WTC11 (cell line): ENCODE measurements around the gene NOP14. TPM values are rescaled to one million over a fixed set of nuclear protein-coding genes. Genes with fewer than 3 reads are reported as not detected.

Source experiments
- ATAC-seq: fragments of 200-7000 bp; cut with Tn5 transposase; 2 replicates; pipeline ENCODE4 v1.10.0; 2021; ENCODE audit warnings: mild to moderate bottlenecking, moderate library complexity
- CTCF ChIA-PET: fragments of 300-600 bp; sonication (Branson Sonifier 250); formaldehyde crosslinking; loops from one replicate; lab custom pipeline; 2021; ENCODE audit warnings: antibody characterized with exemption; lab: Charles Lee
- POLR2A ChIA-PET: fragments of 350-600 bp; sonication (Branson Sonifier 250); formaldehyde crosslinking; loops from one replicate; lab custom pipeline; 2021; ENCODE audit warnings: antibody characterized with exemption; lab: Charles Lee
- DNase-seq: peaks from one replicate; pipeline ENCODE4 v3.0.0; 2021; ENCODE audit warnings: low spot score
- H3K27ac Mint-ChIP-seq: 2 replicates; pipeline ENCODE4 v1.8.0; 2021; ENCODE audit warnings: mixed read lengths
- H3K27me3 Mint-ChIP-seq: 2 replicates; pipeline ENCODE4 v1.8.0; 2021; ENCODE audit warnings: low read depth, mild to moderate bottlenecking, moderate library complexity, mixed read lengths
- H3K36me3 Mint-ChIP-seq: 2 replicates; pipeline ENCODE4 v1.8.0; 2021; ENCODE audit warnings: mixed read lengths
- H3K4me1 Mint-ChIP-seq: 2 replicates; pipeline ENCODE4 v1.8.0; 2022; ENCODE audit warnings: mixed read lengths
- H3K4me3 Mint-ChIP-seq: 2 replicates; pipeline ENCODE4 v1.8.0; 2021; ENCODE audit warnings: mild to moderate bottlenecking, moderate library complexity, mixed read lengths
- H3K9me3 Mint-ChIP-seq: 2 replicates; pipeline ENCODE4 v1.8.0; 2021; ENCODE audit warnings: mixed read lengths
- ATF1 ChIP-seq: sonication (generic); formaldehyde crosslinking; IDR thresholded peaks from 2 replicates; pipeline ENCODE4 v1.8.1; 2023; ENCODE audit warnings: mild to moderate bottlenecking, moderate library complexity, missing genetic modification reagents
- ATF6 ChIP-seq: sonication (generic); formaldehyde crosslinking; IDR thresholded peaks from 2 replicates; pipeline ENCODE4 v1.8.1; 2023; ENCODE audit warnings: mild to moderate bottlenecking, missing genetic modification reagents
- CDX4 ChIP-seq: fragments of 250-450 bp; sonication (Bioruptor Pico); IDR thresholded peaks from 2 replicates; pipeline ENCODE4 v1.9.0; 2021; ENCODE audit warnings: moderate library complexity, mild to moderate bottlenecking, inconsistent platforms, borderline replicate concordance
- CREB1 ChIP-seq: sonication (generic); formaldehyde crosslinking; IDR thresholded peaks from 2 replicates; pipeline ENCODE4 v1.8.0; 2023; ENCODE audit warnings: mild to moderate bottlenecking, missing genetic modification reagents
- CREM ChIP-seq: sonication (generic); formaldehyde crosslinking; IDR thresholded peaks from 2 replicates; pipeline ENCODE4 v1.8.1; 2022; ENCODE audit warnings: mild to moderate bottlenecking, missing genetic modification reagents, moderate library complexity
- E2F5 ChIP-seq: sonication (generic); formaldehyde crosslinking; IDR thresholded peaks from 2 replicates; pipeline ENCODE4 v1.8.1; 2022; ENCODE audit warnings: mild to moderate bottlenecking, moderate library complexity, missing genetic modification reagents
- FOXK1 ChIP-seq: sonication (generic); formaldehyde crosslinking; IDR thresholded peaks from 2 replicates; pipeline ENCODE4 v1.8.0; 2022; ENCODE audit warnings: mild to moderate bottlenecking, moderate library complexity, missing genetic modification reagents
- GABPB1 ChIP-seq: sonication (generic); formaldehyde crosslinking; IDR thresholded peaks from 2 replicates; pipeline ENCODE4 v1.8.1; 2023; ENCODE audit warnings: mild to moderate bottlenecking, missing genetic modification reagents
- GTF2I ChIP-seq: fragments of 250-450 bp; sonication (Bioruptor Pico); conservative IDR thresholded peaks from 2 replicates; pipeline ENCODE4 v1.4.0; 2021; ENCODE audit warnings: mild to moderate bottlenecking
- JAZF1 ChIP-seq: fragments of 250-450 bp; sonication (Bioruptor Pico); IDR thresholded peaks from 2 replicates; pipeline ENCODE4 v1.9.0; 2021; ENCODE audit warnings: moderate library complexity, mild to moderate bottlenecking, inconsistent platforms
- JUN ChIP-seq: sonication (generic); formaldehyde crosslinking; IDR thresholded peaks from 2 replicates; pipeline ENCODE4 v1.8.0; 2023; ENCODE audit warnings: mild to moderate bottlenecking, missing genetic modification reagents
- MLX ChIP-seq: sonication (generic); formaldehyde crosslinking; IDR thresholded peaks from 2 replicates; pipeline ENCODE4 v1.8.1; 2023; ENCODE audit warnings: mild to moderate bottlenecking, missing genetic modification reagents, moderate library complexity
- NR3C1 ChIP-seq: sonication (generic); formaldehyde crosslinking; conservative IDR thresholded peaks from 2 replicates; pipeline ENCODE4 v1.8.1; 2023; ENCODE audit warnings: low read depth, mild to moderate bottlenecking, missing genetic modification reagents
- OVOL2 ChIP-seq: fragments of 250-450 bp; sonication (Bioruptor Pico); IDR thresholded peaks from 2 replicates; pipeline ENCODE4 v1.9.0; 2021; ENCODE audit warnings: mild to moderate bottlenecking, borderline replicate concordance
- RELA ChIP-seq: sonication (generic); formaldehyde crosslinking; IDR thresholded peaks from 2 replicates; pipeline ENCODE4 v1.8.1; 2022; ENCODE audit warnings: missing genetic modification reagents, mild to moderate bottlenecking, borderline replicate concordance
- SMAD4 ChIP-seq: sonication (generic); formaldehyde crosslinking; IDR thresholded peaks from 2 replicates; pipeline ENCODE4 v1.8.0; 2022; ENCODE audit warnings: mild to moderate bottlenecking, missing genetic modification reagents
- SOX15 ChIP-seq: fragments of 250-450 bp; sonication (Bioruptor Pico); IDR thresholded peaks from 2 replicates; pipeline ENCODE4 v1.9.0; 2021; ENCODE audit warnings: mild to moderate bottlenecking
- TP53 ChIP-seq: sonication (generic); formaldehyde crosslinking; IDR thresholded peaks from 2 replicates; pipeline ENCODE4 v1.8.1; 2023; ENCODE audit warnings: mild to moderate bottlenecking, missing genetic modification reagents
- ZNF232 ChIP-seq: sonication (generic); formaldehyde crosslinking; IDR thresholded peaks from 2 replicates; pipeline ENCODE4 v1.8.0; 2022; ENCODE audit warnings: mild to moderate bottlenecking, missing genetic modification reagents
- ZNF263 ChIP-seq: sonication (generic); formaldehyde crosslinking; IDR thresholded peaks from 2 replicates; pipeline ENCODE4 v1.8.1; 2022; ENCODE audit warnings: low read depth, mild to moderate bottlenecking, moderate library complexity, missing genetic modification reagents
- ZNF281 ChIP-seq: sonication (generic); formaldehyde crosslinking; IDR thresholded peaks from 2 replicates; pipeline ENCODE4 v1.8.0; 2023; ENCODE audit warnings: mild to moderate bottlenecking, missing genetic modification reagents
- ZNF396 ChIP-seq: fragments of 250-450 bp; sonication (Bioruptor Pico); IDR thresholded peaks from 2 replicates; pipeline ENCODE4 v1.8.0; 2021; ENCODE audit warnings: mild to moderate bottlenecking, moderate library complexity, borderline replicate concordance
- ZNF423 ChIP-seq: fragments of 250-450 bp; sonication (Bioruptor Pico); IDR thresholded peaks from 2 replicates; pipeline ENCODE4 v2.1.2; 2022; ENCODE audit warnings: mild to moderate bottlenecking, moderate library complexity
- ZSCAN18 ChIP-seq: fragments of 250-450 bp; sonication (Bioruptor Pico); IDR thresholded peaks from 2 replicates; pipeline ENCODE4 v2.1.2; 2022; ENCODE audit warnings: mild to moderate bottlenecking, moderate library complexity
- total RNA-seq: library from RNA; stranded (reverse); gene quantifications from 3 replicates; pipeline ENCODE4 v1.2.3, GENCODE V29; 2021

The NOP14 gene
- total RNA-seq, 1 experiment from 2014 or later, result 39.1 TPM

- TF ChIP-seq ZNF263 (CRISPR knock-in tag) (no peak), ATF6 (CRISPR knock-in tag) (no peak), CDX4 (CRISPR knock-in tag) (no peak), SMAD4 (CRISPR knock-in tag) (no peak), SOX15 (CRISPR knock-in tag) (no peak), GTF2I (CRISPR knock-in tag) (no peak)
Measured at GRCh38 chr4:2937986-2938385, 25.2 kb downstream of the NOP14 start (continued).

GRCh38 chr4:2937146-2937857, 25.9 kb downstream of the NOP14 start:
- Mint-ChIP-seq H3K4me1 (peaks cover 26% of the 10 kb centered on the region), H3K27ac (peak overlapping the region; percentile 51), H3K27me3 (no peaks in the 10 kb centered on the region), H3K36me3 (peaks cover 37% of the 10 kb centered on the region), H3K9me3 (no peaks in the 10 kb centered on the region), H3K4me3 (no peak overlapping the region; the same call in 1 of the 2 replicates)
- ChIA-PET CTCF (interaction anchor here (0.7 to 2.3 kb wide), 2 partner anchors 15 to 17 kb away, joined by 3 to 11 read pairs; no protein-coding TSS in a partner anchor), POLR2A (interaction anchor here (1.2 kb wide), 1 partner anchor 10 kb away, joined by 3 read pairs; no protein-coding TSS in a partner anchor)
- DNase-seq (no peak), ATAC-seq (no peak)
- TF ChIP-seq CREM (CRISPR knock-in tag) (peak; percentile 32; the same call in 1 of the 2 replicates), GABPB1 (CRISPR knock-in tag) (peak; percentile 65), CREB1 (CRISPR knock-in tag) (0 out of 2 replicates have a peak, but pooled peaks have one; percentile 23), ZNF281 (CRISPR knock-in tag) (no peak), TP53 (CRISPR knock-in tag) (no peak)

- TF ChIP-seq E2F5 (CRISPR knock-in tag), result no peak
- TF ChIP-seq MLX (CRISPR knock-in tag), result no peak
- no peak for TF ChIP-seq NR3C1 (CRISPR knock-in tag)
- no peak for TF ChIP-seq ZSCAN18 (CRISPR knock-in tag)
- TF ChIP-seq ZNF232, result no peak
- no peak for TF ChIP-seq ZNF396 (CRISPR knock-in tag)
- no peak for TF ChIP-seq RELA (CRISPR knock-in tag)
- no peak for TF ChIP-seq JAZF1 (CRISPR knock-in tag)
- TF ChIP-seq GABPB1 (CRISPR knock-in tag), result no peak
- no peak for TF ChIP-seq FOXK1 (CRISPR knock-in tag)
- no peak for TF ChIP-seq ATF1 (CRISPR knock-in tag)
- no peak for TF ChIP-seq SMAD4 (CRISPR knock-in tag)
- TF ChIP-seq JUN (CRISPR knock-in tag), result no peak
- no peak for TF ChIP-seq ZNF423 (CRISPR knock-in tag)
- no peak for TF ChIP-seq OVOL2 (CRISPR knock-in tag)
- TF ChIP-seq, all 79 proteins: peak for 0
- H3K27ac Mint-ChIP-seq, result peak overlapping the region; percentile 51
- ChIA-PET POLR2A (interaction anchor here (1.2 kb wide), 1 partner anchor 9 kb away, joined by 3 read pairs; no protein-coding TSS in a partner anchor), CTCF (interaction anchor here (0.7 to 2.3 kb wide), 3 partner anchors 12 to 18 kb away, joined by 3 to 11 read pairs (median 6); no protein-coding TSS in a partner anchor)
- H3K27me3 Mint-ChIP-seq, result no peaks in the 10 kb centered on the region
- H3K36me3 Mint-ChIP-seq, result peaks cover 34% of the 10 kb centered on the region
- ATAC-seq, result no peak
- no peak for DNase-seq
- peak overlapping the region; percentile 80 for H3K4me3 Mint-ChIP-seq
- no peaks in the 10 kb centered on the region for H3K9me3 Mint-ChIP-seq
- peaks cover 26% of the 10 kb centered on the region for H3K4me1 Mint-ChIP-seq
Measured at GRCh38 chr4:2936773-2937145, 26.4 kb downstream of the NOP14 start.
